Liver (tissue), 3 donors: ENCODE measurements around the gene MTERF4.

Experiments used
- CTCF ChIP-seq: fragments of 150-350 bp; IDR thresholded peaks from 2 replicates; pipeline ENCODE4 v1.5.1; 2017; ENCODE audit warnings: improper control_type of control experiment, low read depth, low read length; ENCODE audit not compliant: missing input control
- EGR1 ChIP-seq, 2 donors: IDR thresholded peaks; 2 replicates each; pipeline ENCODE4 v1.6.1; 2016 to 2018; ENCODE audit warnings: antibody characterized with exemption in 2 of 2, low read depth in 2 of 2
- FOXA1 ChIP-seq: IDR thresholded peaks from 2 replicates; pipeline ENCODE4 v1.6.1; 2016; ENCODE audit warnings: antibody characterized with exemption
- GABPA ChIP-seq, 2 donors: IDR thresholded peaks in 1 of 2; conservative IDR thresholded peaks in 1 of 2; 2 replicates each; pipeline ENCODE4 v1.6.1; 2016; ENCODE audit warnings: antibody characterized with exemption in 2 of 2, mild to moderate bottlenecking in 1 of 2, moderate library complexity in 1 of 2
- JUND ChIP-seq, 2 donors: IDR thresholded peaks; 2 replicates each; pipeline ENCODE4 v1.6.1; 2016; ENCODE audit warnings: antibody characterized with exemption in 2 of 2
- MAX ChIP-seq: IDR thresholded peaks from 2 replicates; pipeline ENCODE4 v1.6.1; 2016; ENCODE audit warnings: antibody characterized with exemption
- REST ChIP-seq: IDR thresholded peaks from 2 replicates; pipeline ENCODE4 v1.6.1; 2016; ENCODE audit warnings: antibody characterized with exemption, mild to moderate bottlenecking
- SP1 ChIP-seq: IDR thresholded peaks from 2 replicates; pipeline ENCODE4 v1.6.1; 2018; ENCODE audit warnings: antibody characterized with exemption, mild to moderate bottlenecking
- ZBTB33 ChIP-seq: IDR thresholded peaks from 2 replicates; pipeline ENCODE4 v1.6.1; 2016; ENCODE audit warnings: antibody characterized with exemption
- donor health status: healthy.
- donor health status: healthy.

- TF ChIP-seq CTCF (no peak), EGR1 (IDR thresholded peaks at IDR 0.05; ENCODE audit: low read depth in 2 of 2) (no peak), SP1 (no peak), GABPA (IDR thresholded peaks at IDR 0.05 in 1 of 2, conservative IDR thresholded peaks at IDR 0.05 in 1 of 2) (no peak), MAX (no peak), REST (no peak), ZBTB33 (no peak), JUND (IDR thresholded peaks at IDR 0.05) (no peak), FOXA1 (no peak)
These were observed 26.2 kb upstream of the MTERF4 start for GRCh38 chr2:241128266-241128665.
